Measurements from ENCODE around the gene KIF3C.
"Not testable (repeated sequence)": the region's sequence is repeated elsewhere in the genome, so short reads cannot be mapped to it uniquely, and the experiment has no call there.

KIF3C gene

GRCh38 chr2:25958611-25959010 is 23.7 kb downstream of the KIF3C start:
- DNase-seq = not testable (repeated sequence)

GRCh38 chr2:25957743-25958142 is 24.6 kb downstream of the KIF3C start:
- DNase-seq = no peak

- DNase-seq = no peak
Observed at GRCh38 chr2:25955869-25956535, 26.3 kb downstream of the KIF3C start.

DNA sequence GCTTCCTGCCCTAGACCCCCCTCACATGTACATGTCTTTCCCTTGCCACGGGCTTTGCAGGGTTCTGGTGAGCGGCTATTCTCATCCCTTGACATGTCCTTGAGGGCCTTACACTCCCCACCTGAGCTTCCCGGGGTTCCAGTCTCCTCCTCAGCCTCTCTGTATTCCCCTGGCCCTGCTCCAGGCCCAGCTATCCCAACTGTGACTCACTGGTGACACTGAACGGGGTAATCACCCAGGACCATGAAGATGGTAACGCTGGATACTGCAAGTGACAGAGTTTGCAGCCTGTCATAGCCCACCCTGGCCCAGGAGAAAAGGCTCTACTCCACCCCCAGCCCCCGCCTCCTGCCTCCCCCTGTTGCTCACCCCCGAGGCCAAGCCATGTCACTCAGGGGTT is 27.3 kb downstream of the KIF3C start:
- no peak for DNase-seq

DNA sequence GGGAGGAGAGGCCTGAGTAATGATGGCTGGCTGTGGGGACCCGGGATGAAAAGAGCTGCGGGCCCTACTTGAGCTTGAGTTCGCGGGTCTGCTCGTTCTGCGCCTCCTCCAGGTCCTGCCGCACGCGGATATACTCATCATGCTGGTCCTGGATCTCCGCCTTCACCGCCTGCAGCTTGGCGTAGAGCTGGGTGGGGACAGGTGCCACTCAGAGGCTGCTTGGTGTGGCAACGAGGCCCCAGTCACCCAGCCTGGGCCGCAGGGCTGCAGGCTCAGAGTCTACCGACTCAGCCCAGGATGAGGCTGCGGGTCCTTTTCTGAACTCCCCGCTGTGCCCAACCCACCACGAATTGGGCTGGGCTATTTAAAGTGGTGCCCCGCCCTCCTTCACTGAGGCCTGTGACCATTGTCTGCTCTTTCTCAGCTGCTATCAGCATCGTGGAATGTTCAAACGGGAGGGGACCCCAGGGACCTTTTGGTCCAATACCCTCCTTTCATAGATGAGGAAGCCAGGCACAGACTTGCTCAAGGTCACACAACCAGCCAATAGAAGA is 28.0 kb downstream of the KIF3C start:
- DNase-seq = no peak

- DNase-seq = peak; percentile 80
Observed at GRCh38 chr2:25951071-25951547, 31.2 kb downstream of the KIF3C start.

- no peak for DNase-seq
Observed at GRCh38 chr2:25948437-25948836, 33.9 kb downstream of the KIF3C start.

- DNase-seq = no peak
Observed at GRCh38 chr2:25941042-25941441, 41.3 kb downstream of the KIF3C start.

DNA sequence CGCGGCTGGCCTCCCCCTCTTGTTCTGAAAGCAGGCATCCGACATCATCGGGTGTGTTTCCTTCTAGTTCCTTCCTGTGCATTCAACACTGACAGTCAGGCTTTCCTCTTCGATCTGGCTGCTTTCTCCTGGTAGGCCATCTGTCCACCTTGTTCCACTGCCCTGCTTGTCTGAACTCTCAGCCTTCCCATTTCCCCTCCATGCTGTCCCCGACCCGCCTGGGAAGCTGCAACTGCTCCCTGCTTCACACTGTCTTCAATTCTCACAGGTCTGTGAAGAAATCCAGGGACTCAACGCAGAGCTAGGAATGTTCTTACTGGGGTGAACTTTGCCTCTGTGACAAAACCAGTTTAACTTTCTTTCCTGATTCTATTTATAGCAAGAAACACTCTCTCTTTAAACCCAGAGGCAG is 43.0 kb downstream of the KIF3C start:
- no peak for DNase-seq

GRCh38 chr2:25938345-25938744 is 44.0 kb downstream of the KIF3C start:
- no peak for DNase-seq

DNA sequence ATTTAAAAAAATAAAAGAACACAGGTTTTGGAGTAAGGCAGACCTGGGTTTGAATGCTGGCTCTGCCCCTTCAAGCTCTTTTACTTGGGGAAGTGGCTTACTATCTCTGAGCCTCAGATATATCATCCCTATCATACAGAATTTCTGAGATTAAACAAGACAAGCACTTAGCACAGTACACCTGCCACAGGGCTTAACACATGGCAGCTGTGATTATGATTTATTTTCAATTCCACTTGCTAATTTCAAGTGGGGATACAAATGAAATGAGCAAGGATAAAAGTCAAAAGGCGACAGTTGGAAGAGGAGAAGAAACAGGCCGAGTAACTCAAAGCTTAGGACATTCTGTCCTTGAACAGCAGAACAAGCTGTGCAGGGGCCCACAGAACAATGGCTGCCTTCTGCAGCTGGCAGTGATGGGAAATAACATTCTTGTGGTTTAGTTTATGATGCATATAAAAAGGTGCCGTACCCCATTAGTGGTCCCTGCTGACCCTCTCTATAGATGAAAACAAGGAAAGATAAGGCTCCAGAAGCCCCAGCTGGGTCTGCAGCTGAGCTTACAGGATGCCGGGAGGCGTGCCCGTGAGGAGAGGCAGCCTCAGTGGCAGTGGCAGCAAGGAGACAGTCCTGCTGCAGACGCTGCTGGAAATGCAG is 45.3 kb downstream of the KIF3C start:
- DNase-seq = no peak

- no peak for DNase-seq
Observed at GRCh38 chr2:25933622-25934021, 48.7 kb downstream of the KIF3C start.

GRCh38 chr2:25929789-25930473 is 52.4 kb downstream of the KIF3C start:
- no peak for DNase-seq

DNA sequence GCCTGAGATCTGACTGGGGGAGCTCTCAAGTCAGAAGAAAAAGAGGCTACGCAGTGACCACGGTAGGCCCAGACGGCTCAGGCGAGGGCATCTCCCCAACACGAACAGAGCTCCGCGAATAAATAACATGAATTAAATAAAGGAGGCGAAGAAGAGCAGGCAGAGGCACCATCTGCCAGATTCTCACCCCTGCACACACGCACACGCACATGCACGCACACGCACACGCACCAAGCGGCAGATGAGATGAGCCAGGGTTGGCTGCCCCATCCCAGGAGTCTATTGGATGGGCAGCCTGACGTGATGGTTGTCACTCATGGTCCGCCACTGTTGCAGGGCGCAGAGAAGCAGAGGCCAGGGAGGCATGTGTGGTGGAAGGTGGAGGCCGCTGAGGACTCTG is 53.6 kb downstream of the KIF3C start:
- no peak for DNase-seq

DNA sequence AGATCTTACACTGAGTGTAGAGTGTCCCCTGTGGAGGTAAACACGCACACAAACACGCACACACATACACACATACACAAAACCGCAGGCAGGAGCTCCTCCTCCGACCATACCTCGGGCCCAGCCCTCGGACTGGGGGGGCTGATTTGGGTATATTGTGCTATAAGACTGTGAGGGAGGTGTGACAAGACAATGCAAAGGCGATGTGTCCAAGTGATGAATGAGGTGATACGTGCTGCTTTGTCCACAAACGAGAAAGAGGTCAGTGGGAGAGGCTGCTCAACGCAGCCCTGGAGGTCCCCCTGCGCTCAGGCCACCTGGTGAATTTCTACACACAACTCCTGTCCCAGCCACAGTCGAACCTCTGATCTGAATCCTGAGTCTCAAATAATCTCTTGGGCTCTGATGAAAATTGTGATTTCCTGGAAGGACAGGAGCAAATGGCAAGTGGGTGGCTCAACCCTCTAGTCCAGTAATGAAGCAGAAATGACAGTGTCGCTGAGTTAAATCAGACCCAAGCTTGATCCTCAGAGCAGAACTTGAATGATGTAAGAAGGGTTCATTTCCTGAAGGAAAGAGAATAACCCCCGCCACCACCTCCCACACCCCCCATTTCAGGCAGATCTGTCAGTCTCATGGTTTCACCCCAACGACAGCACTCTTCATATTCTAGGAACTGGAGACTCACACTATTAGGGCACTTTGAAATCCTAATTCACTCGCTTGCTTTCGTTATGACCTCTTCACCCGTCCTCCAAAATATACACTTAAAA is 55.1 kb downstream of the KIF3C start:
- no peak for DNase-seq

DNA sequence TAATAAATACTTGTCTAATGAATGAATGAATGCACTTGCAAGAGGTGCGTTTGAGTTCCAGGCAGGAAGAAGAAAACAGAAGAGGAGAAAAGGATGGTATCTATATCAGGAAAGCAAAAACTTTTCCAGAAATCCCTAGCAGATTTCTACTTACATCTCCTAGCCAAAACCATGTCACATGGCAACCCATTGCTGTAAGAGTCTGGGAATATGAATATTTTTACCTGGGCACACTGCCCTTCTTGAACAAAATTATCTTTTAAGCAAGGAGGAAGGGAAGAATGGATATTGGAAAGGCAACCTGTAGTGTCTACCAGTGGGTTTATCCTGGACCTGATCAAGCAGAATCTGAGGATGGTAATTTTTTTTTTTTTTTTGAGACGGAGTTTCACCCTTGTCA is 59.8 kb downstream of the KIF3C start:
- DNase-seq = no peak

- DNase-seq = no peak
Observed at GRCh38 chr2:25920786-25921415, 61.4 kb downstream of the KIF3C start.

DNA sequence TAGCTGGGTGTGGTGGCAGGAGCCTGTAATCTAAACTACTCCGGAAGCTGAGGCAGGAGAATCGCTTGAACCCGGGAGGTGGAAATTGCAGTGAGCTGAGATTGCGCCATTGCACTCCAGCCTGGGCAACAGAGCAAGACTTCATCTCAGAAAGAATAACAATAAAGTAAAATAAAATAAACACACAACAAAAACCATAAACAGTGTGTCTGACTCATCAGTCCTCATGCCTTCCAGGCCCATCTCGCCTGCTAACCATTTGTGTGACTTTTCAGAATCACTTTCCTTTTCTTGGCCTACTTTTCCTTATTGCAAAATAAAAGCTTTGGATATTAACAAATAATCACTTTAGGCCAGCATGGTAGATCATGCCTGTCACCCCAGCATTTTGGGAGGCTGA is 62.0 kb downstream of the KIF3C start:
- DNase-seq = no peak

GRCh38 chr2:25917832-25918231 is 64.5 kb downstream of the KIF3C start:
- no peak for DNase-seq

GRCh38 chr2:25917411-25917810 is 64.9 kb downstream of the KIF3C start:
- DNase-seq = not testable (repeated sequence)

DNA sequence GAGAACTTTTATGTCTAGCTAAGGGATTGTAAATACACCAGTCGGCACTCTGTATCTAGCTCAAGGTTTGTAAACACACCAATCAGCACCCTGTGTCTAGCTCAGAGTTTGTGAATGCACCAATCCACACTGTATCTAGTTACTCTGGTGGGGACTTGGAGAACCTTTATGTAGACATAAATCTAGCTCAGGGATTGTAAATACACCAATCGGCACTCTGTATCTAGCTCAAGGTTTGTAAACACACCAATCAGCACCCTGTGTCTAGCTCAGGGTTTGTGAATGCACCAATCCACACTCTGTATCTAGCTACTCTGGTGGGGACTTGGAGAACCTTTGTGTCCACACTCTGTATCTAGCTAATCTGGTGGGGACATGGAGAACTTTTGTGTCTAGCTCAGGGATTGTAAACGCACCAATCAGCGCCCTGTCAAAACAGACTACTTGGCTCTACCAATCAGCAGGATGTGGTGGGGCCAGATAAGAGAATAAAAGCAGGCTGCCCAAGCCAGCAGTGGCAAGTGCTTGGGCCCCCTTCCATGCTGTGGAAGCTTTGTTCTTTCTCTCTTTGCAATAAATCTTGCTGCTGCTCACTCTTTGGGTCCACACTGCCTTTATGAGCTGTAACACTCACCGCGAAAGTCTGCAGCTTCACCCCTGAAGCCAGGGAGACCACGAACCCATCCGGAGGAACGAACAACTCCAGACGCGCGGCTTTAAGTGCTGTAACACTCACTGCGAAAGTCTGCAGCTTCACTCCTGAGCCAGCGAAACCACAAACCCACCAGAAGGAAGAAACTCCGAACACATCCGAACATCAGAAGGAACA is 66.1 kb downstream of the KIF3C start:
- DNase-seq = peak; percentile 37
